A549 (cell line): ENCODE data around the gene FOCAD. TPM values are rescaled to one million over a fixed set of nuclear protein-coding genes. Genes with fewer than 3 reads are reported as not detected.

ENCODE experiments used
- ATAC-seq, 2 experiments: fragments of 200-7000 bp in 1 of 2; fragments of >200 bp in 1 of 2; cut with Nextera tagmentation in 1 of 2; cut with Tn5 transposase in 1 of 2; 3 replicates each; pipeline versions ENCODE4 v1.8.0 to v1.9.1; 2018 to 2020; ENCODE audit warnings: mild to moderate bottlenecking in 1 of 2, moderate library complexity in 1 of 2
- CTCF ChIA-PET: fragments of 300-600 bp; sonication (Branson Sonifier 250); formaldehyde crosslinking; extraction: SDS; loops from one replicate; lab custom pipeline; 2021; ENCODE audit warnings: antibody characterized with exemption, inconsistent platforms; lab: Yijun Ruan, JAX
- POLR2A ChIA-PET: fragments of 350-600 bp; formaldehyde crosslinking; extraction: SDS; loops from one replicate; lab custom pipeline; 2021; ENCODE audit warnings: antibody characterized with exemption, inconsistent platforms; lab: Yijun Ruan, JAX
- DNase-seq, 2 experiments: peaks; one replicate each; pipeline versions ENCODE4 v3.0.0 to v3.0.0-alpha.2; 2011 to 2016; ENCODE audit warnings: low read depth in 1 of 2, low spot score in 1 of 2
- FAIRE-seq: peaks from 2 replicates; lab custom pipeline; 2011; peaks lifted over from hg19 to GRCh38; lab: Jason Lieb, UNC
- H3K27ac ChIP-seq, 2 experiments: fragments of >200 bp; sonication (Bioruptor Twin); formaldehyde crosslinking; 3 replicates each; pipeline ENCODE4 v1.5.1; 2016 to 2017
- H3K4me1 ChIP-seq: fragments of >200 bp; sonication (Bioruptor Twin); formaldehyde crosslinking; 3 replicates; pipeline ENCODE4 v1.6.1; 2016
- H3K4me2 ChIP-seq: fragments of >200 bp; sonication (Bioruptor Twin); formaldehyde crosslinking; 3 replicates; pipeline ENCODE4 v1.6.1; 2016
- H3K4me3 ChIP-seq: fragments of >200 bp; sonication (Bioruptor Twin); formaldehyde crosslinking; 3 replicates; pipeline ENCODE4 v1.5.1; 2016
- H3K9me3 ChIP-seq: fragments of >200 bp; sonication (Bioruptor Twin); formaldehyde crosslinking; 3 replicates; pipeline ENCODE4 v1.6.1; 2016
- CEBPB ChIP-seq, 2 experiments: fragments of >200 bp in 1 of 2; sonication (Bioruptor Twin) in 1 of 2; formaldehyde crosslinking in 1 of 2; IDR thresholded peaks; 2 replicates each; pipeline ENCODE4 v1.6.1; 2012 to 2016
- CHD2 ChIP-seq: fragments of 150-350 bp; IDR thresholded peaks from 2 replicates; pipeline ENCODE4 v1.6.1; 2014; ENCODE audit warnings: low read length; ENCODE audit not compliant: partially characterized antibody
- EP300 ChIP-seq, 2 experiments: fragments of >200 bp; sonication (Bioruptor Twin); formaldehyde crosslinking; IDR thresholded peaks; 2 replicates in 1 of 2; 3 replicates in 1 of 2; pipeline ENCODE4 v1.6.1; 2016 to 2017
- FOSB ChIP-seq: fragments of 250-450 bp; sonication (Bioruptor Pico); IDR thresholded peaks from 2 replicates; pipeline ENCODE4 v1.5.0; 2020; ENCODE audit warnings: mild to moderate bottlenecking, moderate library complexity
- HDAC2 ChIP-seq: fragments of 200-600 bp; sonication (generic); IDR thresholded peaks from 2 replicates; pipeline ENCODE4 v1.6.1; 2016
- HOXA7 ChIP-seq: fragments of 250-450 bp; sonication (Bioruptor Pico); IDR thresholded peaks from 2 replicates; pipeline ENCODE4 v1.5.0; 2020; ENCODE audit warnings: mild to moderate bottlenecking, moderate library complexity
- JUNB ChIP-seq: fragments of >200 bp; sonication (Bioruptor Twin); formaldehyde crosslinking; IDR thresholded peaks from 2 replicates; pipeline ENCODE4 v1.6.1; 2016
- KDM5A ChIP-seq: fragments of 200-600 bp; sonication (generic); IDR thresholded peaks from 2 replicates; pipeline ENCODE4 v1.6.1; 2016; ENCODE audit warnings: antibody characterized with exemption, mild to moderate bottlenecking
- MAZ ChIP-seq: fragments of 150-350 bp; IDR thresholded peaks from 2 replicates; pipeline ENCODE4 v1.6.1; 2014; ENCODE audit warnings: antibody characterized with exemption, low read depth, low read length, borderline replicate concordance
- NPAS2 ChIP-seq: fragments of 250-450 bp; sonication (Bioruptor Pico); IDR thresholded peaks from 2 replicates; pipeline ENCODE4 v1.8.0; 2022; ENCODE audit warnings: mild to moderate bottlenecking, moderate library complexity, borderline replicate concordance
- NR3C1 ChIP-seq: fragments of >200 bp; sonication (Bioruptor Twin); formaldehyde crosslinking; IDR thresholded peaks from 3 replicates; pipeline ENCODE4 v1.6.1; 2017
- POLR2A ChIP-seq: IDR thresholded peaks from 2 replicates; pipeline ENCODE4 v1.6.1; 2012; ENCODE audit warnings: mild to moderate bottlenecking, low read length
- RAD21 ChIP-seq, 2 experiments: fragments of >200 bp in 1 of 2; sonication (Bioruptor Twin) in 1 of 2; formaldehyde crosslinking in 1 of 2; IDR thresholded peaks in 1 of 2; conservative IDR thresholded peaks in 1 of 2; 2 replicates in 1 of 2; 3 replicates in 1 of 2; pipeline ENCODE4 v1.6.1; 2012 to 2018; ENCODE audit warnings: inconsistent platforms in 1 of 2
- SMC3 ChIP-seq: fragments of >200 bp; sonication (Bioruptor Twin); formaldehyde crosslinking; IDR thresholded peaks from 3 replicates; pipeline ENCODE4 v1.6.1; 2018; ENCODE audit warnings: inconsistent platforms
- SREBF2 ChIP-seq: fragments of 450-650 bp; IDR thresholded peaks from 2 replicates; pipeline ENCODE4 v1.6.1; 2014; ENCODE audit warnings: mild to moderate bottlenecking, moderate library complexity
- ZC3H11A ChIP-seq: fragments of 450-650 bp; IDR thresholded peaks from 2 replicates; pipeline ENCODE4 v1.6.1; 2014; ENCODE audit warnings: antibody characterized with exemption, mild to moderate bottlenecking
- ZSCAN20 ChIP-seq: fragments of 250-450 bp; sonication (Bioruptor Pico); IDR thresholded peaks from 2 replicates; pipeline ENCODE4 v1.8.0; 2022; ENCODE audit warnings: mild to moderate bottlenecking, moderate library complexity
- WGBS: methylation state at CpG from one replicate; pipeline ENCODE4 v1.1.6; 2017; ENCODE audit errors: missing lambda C conversion rate; 5-methylcytosine and 5-hydroxymethylcytosine counted together
- polyA plus RNA-seq, 4 experiments: library from polyadenylated mRNA; depleted of rRNA in 3 of 4; stranded (reverse); fragments of >200 nt; fragmentation: RNase III in 1 of 4; extraction: RNeasy Plus Mini Kit Qiagen cat#74134 plus additional on column Dnase treatment in 1 of 4; gene quantifications; 2 replicates in 3 of 4; 3 replicates in 1 of 4; pipeline ENCODE4 v1.2.3, GENCODE V29; 2011 to 2017
- TF ChIP-seq, protein P1 (sequence below): fragments of >200 bp; sonication (Bioruptor Twin); formaldehyde crosslinking; IDR thresholded peaks from 3 replicates; pipeline ENCODE4 v1.5.1; 2016
- TF ChIP-seq, protein P2 (sequence below): IDR thresholded peaks from 2 replicates; pipeline ENCODE4 v1.6.1; 2012
- TF ChIP-seq, protein P3 (sequence below): fragments of 250-450 bp; sonication (Bioruptor Pico); IDR thresholded peaks from 2 replicates; pipeline ENCODE4 v1.5.0; 2020; ENCODE audit warnings: low read depth, mild to moderate bottlenecking, moderate library complexity
- TF ChIP-seq, protein P4 (sequence below): fragments of 200-600 bp; sonication (generic); IDR thresholded peaks from 2 replicates; pipeline ENCODE4 v1.6.1; 2016; ENCODE audit warnings: antibody characterized with exemption, mild to moderate bottlenecking, moderate library complexity

FOCAD gene
- polyA plus RNA-seq, 2 of the 4 experiments (the other 2 are of a cell fraction), result 22.0 to 53.8 TPM

DNA sequence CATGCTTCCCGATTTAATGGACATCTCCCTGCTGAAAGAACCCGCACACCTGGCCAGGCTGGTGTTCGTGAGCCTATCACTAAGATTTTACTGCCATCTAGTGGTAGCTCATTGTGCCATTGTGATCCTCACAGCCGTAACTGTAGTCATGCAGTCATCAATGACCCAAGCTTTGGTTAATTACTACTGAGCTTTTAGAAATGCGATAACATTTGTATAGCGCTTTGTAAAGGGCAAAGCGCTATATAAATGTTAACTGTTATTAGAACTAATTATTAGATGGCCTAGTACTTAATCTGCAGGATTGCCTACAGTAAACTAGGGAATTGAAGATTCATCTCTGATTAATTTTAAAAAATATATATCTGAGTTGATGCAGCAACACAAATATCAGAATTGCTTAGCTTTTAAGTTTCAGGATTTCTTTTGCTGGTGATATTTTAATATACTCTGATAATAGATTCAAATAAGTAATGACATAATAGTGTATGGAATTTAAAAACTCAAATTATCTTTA, 257.2 kb downstream of the FOCAD start:
- 1% methylated on average over 7 of the region's 7 CpGs for WGBS
- no peak overlapping the region for H3K4me2 ChIP-seq
- DNase-seq (peak; percentile 48 to 71), ATAC-seq (peak; percentile 100), FAIRE-seq (no peak)
- H3K27ac ChIP-seq, result no peak overlapping the region
- no peaks in the 10 kb centered on the region for H3K9me3 ChIP-seq
- H3K4me3 ChIP-seq, result no peak overlapping the region
- TF ChIP-seq RAD21 (conservative IDR thresholded peaks at IDR 0.05 in 1 of 2, IDR thresholded peaks at IDR 0.05 in 1 of 2) (peak; percentile 94 to 95), NPAS2 (CRISPR knock-in tag) (no peak), POLR2A (no peak), ZSCAN20 (CRISPR knock-in tag) (no peak), JUNB (no peak), KDM5A (no peak), HOXA7 (CRISPR knock-in tag) (no peak), HDAC2 (no peak), SMC3 (peak; percentile 92)
- TF ChIP-seq, protein P1, sequence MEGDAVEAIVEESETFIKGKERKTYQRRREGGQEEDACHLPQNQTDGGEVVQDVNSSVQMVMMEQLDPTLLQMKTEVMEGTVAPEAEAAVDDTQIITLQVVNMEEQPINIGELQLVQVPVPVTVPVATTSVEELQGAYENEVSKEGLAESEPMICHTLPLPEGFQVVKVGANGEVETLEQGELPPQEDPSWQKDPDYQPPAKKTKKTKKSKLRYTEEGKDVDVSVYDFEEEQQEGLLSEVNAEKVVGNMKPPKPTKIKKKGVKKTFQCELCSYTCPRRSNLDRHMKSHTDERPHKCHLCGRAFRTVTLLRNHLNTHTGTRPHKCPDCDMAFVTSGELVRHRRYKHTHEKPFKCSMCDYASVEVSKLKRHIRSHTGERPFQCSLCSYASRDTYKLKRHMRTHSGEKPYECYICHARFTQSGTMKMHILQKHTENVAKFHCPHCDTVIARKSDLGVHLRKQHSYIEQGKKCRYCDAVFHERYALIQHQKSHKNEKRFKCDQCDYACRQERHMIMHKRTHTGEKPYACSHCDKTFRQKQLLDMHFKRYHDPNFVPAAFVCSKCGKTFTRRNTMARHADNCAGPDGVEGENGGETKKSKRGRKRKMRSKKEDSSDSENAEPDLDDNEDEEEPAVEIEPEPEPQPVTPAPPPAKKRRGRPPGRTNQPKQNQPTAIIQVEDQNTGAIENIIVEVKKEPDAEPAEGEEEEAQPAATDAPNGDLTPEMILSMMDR, result peak; percentile 95
- TF ChIP-seq, protein P2, sequence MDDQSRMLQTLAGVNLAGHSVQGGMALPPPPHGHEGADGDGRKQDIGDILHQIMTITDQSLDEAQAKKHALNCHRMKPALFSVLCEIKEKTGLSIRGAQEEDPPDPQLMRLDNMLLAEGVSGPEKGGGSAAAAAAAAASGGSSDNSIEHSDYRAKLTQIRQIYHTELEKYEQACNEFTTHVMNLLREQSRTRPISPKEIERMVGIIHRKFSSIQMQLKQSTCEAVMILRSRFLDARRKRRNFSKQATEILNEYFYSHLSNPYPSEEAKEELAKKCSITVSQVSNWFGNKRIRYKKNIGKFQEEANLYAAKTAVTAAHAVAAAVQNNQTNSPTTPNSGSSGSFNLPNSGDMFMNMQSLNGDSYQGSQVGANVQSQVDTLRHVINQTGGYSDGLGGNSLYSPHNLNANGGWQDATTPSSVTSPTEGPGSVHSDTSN, result no peak
- no peaks in the 10 kb centered on the region for H3K4me1 ChIP-seq
- ChIA-PET POLR2A (interaction anchor here (1.8 kb wide), 1 partner anchor 257 kb away, joined by 7 read pairs; the partner anchor contains the start of gene FOCAD), CTCF (interaction anchor here (0.6 to 7.0 kb wide), 51 partner anchors 9 to 1637 kb away, joined by 3 to 84 read pairs (median 4); partner anchors contain the start of genes FOCAD and MLLT3)

DNA sequence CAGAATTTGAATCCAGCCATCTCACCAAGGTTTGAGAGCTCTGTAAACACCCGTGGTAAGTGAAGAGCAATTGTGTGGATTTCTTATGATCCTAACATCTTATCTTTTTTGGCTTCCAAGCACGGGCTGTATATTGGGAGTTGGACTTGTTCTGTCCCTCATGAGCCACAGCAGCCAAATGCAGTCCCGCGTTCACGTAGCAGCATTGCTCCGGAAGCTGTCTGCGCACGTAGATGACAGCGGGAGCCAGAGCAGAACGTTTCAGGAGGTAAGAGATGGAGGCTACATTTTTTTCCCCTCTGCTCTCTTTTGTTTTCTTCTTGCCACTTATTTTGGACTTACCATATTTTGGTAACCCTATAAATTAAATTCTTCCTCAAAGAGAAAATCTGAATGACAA, 260.4 kb downstream of the FOCAD start:
- ChIA-PET POLR2A (no interaction called here), CTCF (interaction anchor here (0.9 to 7.0 kb wide), 6 partner anchors 8 to 587 kb away, joined by 3 to 84 read pairs (median 16); partner anchors contain the start of gene MLLT3)
- DNase-seq (no peak), ATAC-seq (no peak), FAIRE-seq (no peak)
- TF ChIP-seq NR3C1 (no peak), SMC3 (no peak), SREBF2 (no peak), MAZ (no peak), ZC3H11A (no peak), FOSB (CRISPR knock-in tag) (no peak), CHD2 (no peak), CEBPB (IDR thresholded peaks at IDR 0.05) (no peak), RAD21 (conservative IDR thresholded peaks at IDR 0.05 in 1 of 2, IDR thresholded peaks at IDR 0.05 in 1 of 2) (no peak), EP300 (IDR thresholded peaks at IDR 0.05) (no peak)
- TF ChIP-seq, protein P3, sequence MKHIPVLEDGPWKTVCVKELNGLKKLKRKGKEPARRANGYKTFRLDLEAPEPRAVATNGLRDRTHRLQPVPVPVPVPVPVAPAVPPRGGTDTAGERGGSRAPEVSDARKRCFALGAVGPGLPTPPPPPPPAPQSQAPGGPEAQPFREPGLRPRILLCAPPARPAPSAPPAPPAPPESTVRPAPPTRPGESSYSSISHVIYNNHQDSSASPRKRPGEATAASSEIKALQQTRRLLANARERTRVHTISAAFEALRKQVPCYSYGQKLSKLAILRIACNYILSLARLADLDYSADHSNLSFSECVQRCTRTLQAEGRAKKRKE, result no peak
- TF ChIP-seq, protein P4, sequence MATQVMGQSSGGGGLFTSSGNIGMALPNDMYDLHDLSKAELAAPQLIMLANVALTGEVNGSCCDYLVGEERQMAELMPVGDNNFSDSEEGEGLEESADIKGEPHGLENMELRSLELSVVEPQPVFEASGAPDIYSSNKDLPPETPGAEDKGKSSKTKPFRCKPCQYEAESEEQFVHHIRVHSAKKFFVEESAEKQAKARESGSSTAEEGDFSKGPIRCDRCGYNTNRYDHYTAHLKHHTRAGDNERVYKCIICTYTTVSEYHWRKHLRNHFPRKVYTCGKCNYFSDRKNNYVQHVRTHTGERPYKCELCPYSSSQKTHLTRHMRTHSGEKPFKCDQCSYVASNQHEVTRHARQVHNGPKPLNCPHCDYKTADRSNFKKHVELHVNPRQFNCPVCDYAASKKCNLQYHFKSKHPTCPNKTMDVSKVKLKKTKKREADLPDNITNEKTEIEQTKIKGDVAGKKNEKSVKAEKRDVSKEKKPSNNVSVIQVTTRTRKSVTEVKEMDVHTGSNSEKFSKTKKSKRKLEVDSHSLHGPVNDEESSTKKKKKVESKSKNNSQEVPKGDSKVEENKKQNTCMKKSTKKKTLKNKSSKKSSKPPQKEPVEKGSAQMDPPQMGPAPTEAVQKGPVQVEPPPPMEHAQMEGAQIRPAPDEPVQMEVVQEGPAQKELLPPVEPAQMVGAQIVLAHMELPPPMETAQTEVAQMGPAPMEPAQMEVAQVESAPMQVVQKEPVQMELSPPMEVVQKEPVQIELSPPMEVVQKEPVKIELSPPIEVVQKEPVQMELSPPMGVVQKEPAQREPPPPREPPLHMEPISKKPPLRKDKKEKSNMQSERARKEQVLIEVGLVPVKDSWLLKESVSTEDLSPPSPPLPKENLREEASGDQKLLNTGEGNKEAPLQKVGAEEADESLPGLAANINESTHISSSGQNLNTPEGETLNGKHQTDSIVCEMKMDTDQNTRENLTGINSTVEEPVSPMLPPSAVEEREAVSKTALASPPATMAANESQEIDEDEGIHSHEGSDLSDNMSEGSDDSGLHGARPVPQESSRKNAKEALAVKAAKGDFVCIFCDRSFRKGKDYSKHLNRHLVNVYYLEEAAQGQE, result no peak
- no peaks in the 10 kb centered on the region for H3K4me1 ChIP-seq
- no peak overlapping the region for H3K4me2 ChIP-seq
- H3K4me3 ChIP-seq, result no peak overlapping the region
- no peaks in the 10 kb centered on the region for H3K9me3 ChIP-seq
- 85% methylated on average over 10 of the region's 10 CpGs for WGBS
- no peak overlapping the region for H3K27ac ChIP-seq
